BJ (cell line): ENCODE measurements around the gene OTUB1. TPM values are rescaled to one million over a fixed set of nuclear protein-coding genes. Genes with fewer than 3 reads are reported as not detected.

Experiments used
- CTCF ChIA-PET: fragments of 350-600 bp; formaldehyde crosslinking; extraction: SDS; loops from one replicate; lab custom pipeline; 2021; ENCODE audit warnings: antibody characterized with exemption, inconsistent platforms; lab: Yijun Ruan, JAX
- POLR2A ChIA-PET: fragments of 300-600 bp; sonication (Branson Sonifier 250); formaldehyde crosslinking; extraction: SDS; loops from one replicate; lab custom pipeline; 2021; ENCODE audit warnings: antibody characterized with exemption; lab: Charles Lee
- DNase-seq: peaks from one replicate; pipeline ENCODE4 v3.0.0-alpha.2; 2011; ENCODE audit warnings: low read depth
- H3K27me3 ChIP-seq: 2 replicates; pipeline ENCODE4 v1.6.0; 2011; ENCODE audit warnings: low read length; ENCODE audit not compliant: control insufficient read depth, insufficient read depth
- H3K36me3 ChIP-seq: 2 replicates; pipeline ENCODE4 v1.5.1; 2011; ENCODE audit warnings: low read length; ENCODE audit not compliant: control insufficient read depth, insufficient read depth
- H3K4me3 ChIP-seq: 2 replicates; pipeline ENCODE4 v1.5.1; 2011; ENCODE audit warnings: low read depth, mild to moderate bottlenecking, control low read depth, low read length
- polyA plus RNA-seq: library from polyadenylated mRNA; depleted of rRNA; stranded (reverse); fragments of >200 nt; gene quantifications from 2 replicates; pipeline ENCODE4 v1.2.3, GENCODE V29; 2011
- TF ChIP-seq, protein P1 (sequence below): IDR thresholded peaks from 2 replicates; pipeline ENCODE4 v1.5.1; 2011; ENCODE audit warnings: low read depth, mild to moderate bottlenecking, control low read depth, inconsistent platforms, low read length, moderate library complexity; ENCODE audit not compliant: insufficient read depth

Gene OTUB1
- polyA plus RNA-seq, 1 experiment = 143 TPM

DNA sequence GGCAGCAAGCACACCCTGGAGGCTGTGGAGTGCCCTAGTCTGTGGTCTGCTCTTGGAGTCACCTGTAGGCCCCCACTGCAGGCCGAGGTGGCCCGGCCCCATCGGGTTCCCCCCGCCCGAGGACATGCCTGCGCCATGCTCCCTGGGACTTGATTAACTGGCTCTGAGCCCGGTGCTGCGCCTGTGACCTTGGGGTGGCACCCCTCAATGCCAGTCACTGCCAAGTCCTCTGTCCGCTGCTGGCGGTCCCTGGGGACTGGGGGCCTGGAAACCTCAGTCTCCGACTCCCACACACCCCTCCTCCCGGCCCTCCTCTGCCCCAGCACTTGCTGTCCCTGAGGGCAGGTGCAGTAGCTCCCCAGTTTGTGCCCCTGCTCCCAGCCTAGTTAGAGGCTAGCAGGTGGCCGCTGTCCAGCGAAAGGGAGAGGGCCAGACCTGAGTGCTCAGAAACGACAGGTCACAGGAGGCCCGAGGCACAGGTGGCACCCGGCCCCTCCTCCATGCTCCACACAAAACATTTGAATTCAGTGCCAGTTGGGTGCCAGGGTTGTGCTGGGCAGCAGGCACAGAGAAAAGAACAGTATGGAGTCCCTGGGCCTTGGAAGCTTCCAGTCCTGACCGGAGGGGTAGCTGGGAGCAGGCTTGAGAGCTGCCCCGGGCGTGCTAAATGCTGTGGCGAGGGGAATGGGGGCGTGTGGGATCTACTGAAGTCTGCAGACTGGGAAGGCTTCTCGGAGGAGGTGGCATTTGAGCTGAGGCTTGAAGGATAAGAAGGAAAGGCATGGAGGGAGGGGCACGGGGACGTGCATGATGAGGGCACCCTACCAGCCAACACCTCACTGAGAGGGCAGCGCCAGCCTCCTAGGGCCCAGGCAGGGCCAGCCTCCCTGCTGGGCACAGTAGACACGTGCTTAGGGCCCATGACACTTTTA, 33.1 kb downstream of the OTUB1 start:
- TF ChIP-seq, protein P1, sequence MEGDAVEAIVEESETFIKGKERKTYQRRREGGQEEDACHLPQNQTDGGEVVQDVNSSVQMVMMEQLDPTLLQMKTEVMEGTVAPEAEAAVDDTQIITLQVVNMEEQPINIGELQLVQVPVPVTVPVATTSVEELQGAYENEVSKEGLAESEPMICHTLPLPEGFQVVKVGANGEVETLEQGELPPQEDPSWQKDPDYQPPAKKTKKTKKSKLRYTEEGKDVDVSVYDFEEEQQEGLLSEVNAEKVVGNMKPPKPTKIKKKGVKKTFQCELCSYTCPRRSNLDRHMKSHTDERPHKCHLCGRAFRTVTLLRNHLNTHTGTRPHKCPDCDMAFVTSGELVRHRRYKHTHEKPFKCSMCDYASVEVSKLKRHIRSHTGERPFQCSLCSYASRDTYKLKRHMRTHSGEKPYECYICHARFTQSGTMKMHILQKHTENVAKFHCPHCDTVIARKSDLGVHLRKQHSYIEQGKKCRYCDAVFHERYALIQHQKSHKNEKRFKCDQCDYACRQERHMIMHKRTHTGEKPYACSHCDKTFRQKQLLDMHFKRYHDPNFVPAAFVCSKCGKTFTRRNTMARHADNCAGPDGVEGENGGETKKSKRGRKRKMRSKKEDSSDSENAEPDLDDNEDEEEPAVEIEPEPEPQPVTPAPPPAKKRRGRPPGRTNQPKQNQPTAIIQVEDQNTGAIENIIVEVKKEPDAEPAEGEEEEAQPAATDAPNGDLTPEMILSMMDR = no peak
- Histone ChIP-seq H3K4me3 (no peak overlapping the region), H3K36me3 (no peaks in the 10 kb centered on the region), H3K27me3 (no peaks in the 10 kb centered on the region)
- no peak for DNase-seq
- ChIA-PET POLR2A (no interaction called here), CTCF (interaction anchor here (1.6 kb wide), 1 partner anchor 17 kb away, joined by 6 read pairs; no protein-coding TSS in a partner anchor)

DNA sequence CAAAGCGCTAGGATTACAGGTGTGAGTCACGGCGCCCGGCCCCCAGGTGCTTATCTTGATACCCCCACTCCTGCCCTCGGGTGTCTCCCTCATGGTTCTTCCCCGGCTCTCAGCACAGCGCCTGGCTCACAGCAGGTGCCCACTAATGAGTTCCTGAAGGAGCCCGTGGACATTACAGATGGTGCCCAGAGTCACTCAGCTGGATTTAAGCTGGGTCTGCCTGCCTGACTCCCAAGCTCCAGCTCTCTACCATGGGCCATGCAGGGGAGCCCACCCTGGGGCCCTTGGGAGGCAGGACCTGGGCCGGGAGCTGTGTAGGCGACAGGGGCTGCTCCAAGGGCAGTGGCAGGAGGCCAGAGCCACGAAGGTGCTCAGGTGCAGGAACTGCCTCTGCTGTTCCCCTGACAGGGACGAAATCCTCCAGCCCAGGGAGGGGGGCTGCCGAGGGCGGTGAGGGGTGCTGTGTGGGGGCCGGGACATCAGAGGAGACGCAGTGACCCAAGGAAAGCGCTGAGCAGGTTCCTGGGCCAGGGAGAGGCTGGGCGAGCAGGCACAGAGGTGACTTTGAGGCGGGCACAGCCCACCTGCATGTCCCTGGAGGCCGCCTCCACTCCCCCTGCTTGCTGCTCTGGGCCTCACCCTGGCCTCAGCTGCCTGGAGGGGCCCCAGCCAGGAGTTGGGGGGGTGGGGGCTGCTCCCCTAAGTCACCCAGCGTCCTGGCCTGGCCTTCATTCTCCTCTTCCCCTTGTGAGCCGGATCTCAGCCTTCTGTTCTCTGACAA, 34.9 kb downstream of the OTUB1 start:
- POLR2A ChIA-PET = no interaction called here
- Histone ChIP-seq H3K4me3 (no peak overlapping the region), H3K36me3 (no peaks in the 10 kb centered on the region), H3K27me3 (no peaks in the 10 kb centered on the region)
- CTCF ChIA-PET = no interaction called here
- DNase-seq = no peak
- TF ChIP-seq, protein P1 = no peak

DNA sequence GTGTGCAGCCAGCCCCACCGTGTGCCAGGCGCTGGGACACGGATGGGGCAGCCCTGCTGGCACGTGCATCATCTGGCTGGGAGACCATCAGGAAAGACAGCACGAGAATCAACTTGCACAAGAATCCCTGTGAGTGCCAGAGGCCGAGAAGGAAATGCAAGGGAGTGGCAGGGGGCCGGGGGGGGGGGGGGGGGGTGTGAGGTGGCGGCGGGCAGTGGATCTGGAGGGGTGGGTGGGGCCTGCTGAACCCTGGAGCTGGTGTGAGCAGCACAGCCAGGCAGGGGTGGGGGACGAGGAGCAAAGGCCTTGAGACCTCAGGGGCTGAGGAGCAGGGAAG, 35.5 kb downstream of the OTUB1 start:
- no peak overlapping the region for H3K4me3 ChIP-seq
- no peak for DNase-seq

DNA sequence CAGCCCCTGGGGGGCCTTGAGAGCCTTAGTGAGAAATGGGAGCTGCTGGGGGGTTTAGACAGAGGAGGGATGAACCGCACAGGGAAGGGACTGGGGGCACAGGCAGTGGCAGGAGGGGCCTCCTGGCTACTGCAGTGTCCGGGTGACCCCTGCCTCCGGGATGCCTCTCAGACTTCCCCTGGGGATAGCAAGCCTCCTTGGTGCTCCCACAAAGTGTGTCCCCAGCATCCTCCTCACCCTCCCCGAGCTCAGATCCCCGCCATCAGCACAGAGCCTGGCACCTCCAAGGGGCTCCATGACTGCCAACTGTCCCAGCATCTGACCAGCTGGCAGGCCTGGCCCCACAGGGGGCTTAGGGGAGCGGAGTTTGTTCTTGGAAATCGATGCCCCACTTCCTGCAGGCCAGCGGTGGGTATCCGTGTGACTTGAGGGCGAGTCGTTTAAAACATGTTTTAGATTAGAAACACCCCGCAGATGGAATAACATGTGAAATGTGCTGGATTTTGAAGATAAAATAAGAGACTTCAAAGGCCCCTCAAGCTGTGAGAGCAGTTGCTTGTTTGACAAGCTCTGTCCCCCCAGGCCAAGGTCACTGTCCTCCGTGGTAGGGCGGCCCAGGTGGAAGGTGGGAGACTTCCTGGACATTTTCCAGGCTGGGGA, 36.0 kb downstream of the OTUB1 start:
- Histone ChIP-seq H3K4me3 (no peak overlapping the region), H3K27me3 (peaks cover 2% of the 10 kb centered on the region; the same call in 1 of the 2 replicates), H3K36me3 (no peaks in the 10 kb centered on the region)
- DNase-seq = no peak
- POLR2A ChIA-PET = no interaction called here
- TF ChIP-seq, protein P1 = no peak
- CTCF ChIA-PET = interaction anchor here (0.9 to 1.2 kb wide), 2 partner anchors 15 to 123 kb away, joined by 3 to 4 read pairs; no protein-coding TSS in a partner anchor

More for the DNA sequence above, 35.5 kb downstream of the OTUB1 start:
- ChIA-PET CTCF (interaction anchor here (0.9 to 1.2 kb wide), 2 partner anchors 15 to 124 kb away, joined by 3 to 4 read pairs; no protein-coding TSS in a partner anchor), POLR2A (no interaction called here)
- Histone ChIP-seq H3K36me3 (no peaks in the 10 kb centered on the region), H3K27me3 (no peaks in the 10 kb centered on the region)
- TF ChIP-seq, protein P1 = no peak
